PC-3 (cell line): Measurements from ENCODE around the gene ANO4. TPM values are rescaled to one million over a fixed set of nuclear protein-coding genes. Genes with fewer than 3 reads are reported as not detected.

Source experiments
- ATAC-seq: fragments of 200-7000 bp; cut with Tn5 transposase; 2 replicates; pipeline ENCODE4 v1.9.1; 2020; ENCODE audit warnings: mild to moderate bottlenecking, moderate library complexity
- BruUV-seq: library from RNA; stranded (reverse); fragments of 400-500 nt; replicated peaks from 2 replicates; lab custom pipeline; 2021; lab: Mats Ljungman, UMichigan
- CTCF ChIA-PET: fragments of 300-600 bp; sonication (Branson Sonifier 250); formaldehyde crosslinking; loops from one replicate; lab custom pipeline; 2022; ENCODE audit warnings: antibody characterized with exemption; lab: Charles Lee
- POLR2A ChIA-PET: fragments of 300-600 bp; sonication (Branson Sonifier 250); formaldehyde crosslinking; loops from one replicate; lab custom pipeline; 2022; ENCODE audit warnings: antibody characterized with exemption; ENCODE audit not compliant: unreplicated experiment; lab: Charles Lee
- DNase-seq: peaks from one replicate; pipeline ENCODE4 v3.0.0-alpha.2; 2015
- H2AFZ ChIP-seq: fragments of 300-600 bp; sonication (generic); 2 replicates; pipeline ENCODE4 v1.6.0; 2016; ENCODE audit warnings: antibody characterized with exemption, low read length
- H3F3A ChIP-seq: fragments of 300-600 bp; sonication (generic); one replicate; pipeline ENCODE4 v1.6.0; 2017; ENCODE audit warnings: antibody characterized with exemption, low read length, control low read depth, mild to moderate bottlenecking; ENCODE audit not compliant: unreplicated experiment
- H3K27ac ChIP-seq: fragments of 300-600 bp; sonication (generic); 2 replicates; pipeline ENCODE4 v1.5.1; 2016; ENCODE audit warnings: mild to moderate bottlenecking, low read length
- H3K27me3 ChIP-seq: fragments of 300-600 bp; sonication (generic); 2 replicates; pipeline ENCODE4 v1.6.1; 2016; ENCODE audit warnings: low read length, mixed read lengths
- H3K36me3 ChIP-seq: fragments of 300-600 bp; sonication (generic); 2 replicates; pipeline ENCODE4 v1.6.1; 2016; ENCODE audit warnings: low read depth, mixed run types, low read length, mixed read lengths
- H3K4me1 ChIP-seq: fragments of 300-600 bp; sonication (generic); 2 replicates; pipeline ENCODE4 v1.5.1; 2016; ENCODE audit warnings: low read length; ENCODE audit not compliant: insufficient read depth
- H3K4me2 ChIP-seq: fragments of 300-600 bp; sonication (generic); 2 replicates; pipeline ENCODE4 v1.6.0; 2016; ENCODE audit warnings: low read length
- H3K4me3 ChIP-seq: fragments of 300-600 bp; sonication (generic); 2 replicates; pipeline ENCODE4 v1.5.1; 2016; ENCODE audit warnings: mild to moderate bottlenecking, low read length, mixed read lengths
- H3K79me2 ChIP-seq: fragments of 300-600 bp; sonication (generic); 2 replicates; pipeline ENCODE4 v1.6.1; 2017; ENCODE audit warnings: low read length, mixed read lengths
- H3K9ac ChIP-seq: fragments of 300-600 bp; sonication (generic); 2 replicates; pipeline ENCODE4 v1.6.0; 2016; ENCODE audit warnings: mild to moderate bottlenecking, low read length
- H3K9me2 ChIP-seq: fragments of 300-600 bp; sonication (generic); replicated peaks from 2 replicates; pipeline ENCODE4 v1.6.1; 2016; ENCODE audit warnings: mixed run types, low read length, mixed read lengths
- H3K9me3 ChIP-seq: fragments of 300-600 bp; sonication (generic); 2 replicates; pipeline ENCODE4 v1.6.1; 2016; ENCODE audit warnings: low read length, mixed read lengths
- H4K20me1 ChIP-seq: fragments of 300-600 bp; sonication (generic); 2 replicates; pipeline ENCODE4 v1.6.1; 2016; ENCODE audit warnings: low read length, mixed read lengths
- CTCF ChIP-seq: fragments of 300-600 bp; sonication (generic); conservative IDR thresholded peaks from 2 replicates; pipeline ENCODE4 v1.5.1; 2017; ENCODE audit warnings: antibody characterized with exemption, low read depth, mild to moderate bottlenecking, low read length
- EZH2 ChIP-seq: fragments of 300-600 bp; sonication (generic); IDR thresholded peaks from one replicate; pipeline ENCODE4 v1.6.1; 2017; ENCODE audit warnings: antibody characterized with exemption, mild to moderate bottlenecking, low read length; ENCODE audit not compliant: unreplicated experiment
- EZH2phosphoT487 ChIP-seq: fragments of 300-600 bp; sonication (generic); IDR thresholded peaks from 2 replicates; pipeline ENCODE4 v1.6.1; 2018; ENCODE audit warnings: mild to moderate bottlenecking, antibody characterized with exemption, low read length, borderline replicate concordance
- intact Hi-C: fragments of 100-400 bp; cut with micrococcal nuclease; formaldehyde crosslinking; loops from 2 replicates; pipeline ENCODE4 v1.9.0; 2023
- total RNA-seq: library from RNA; depleted of rRNA; stranded (reverse); fragments of >200 nt; gene quantifications from 2 replicates; pipeline ENCODE4 v1.2.3, GENCODE V29; 2014

ANO4 gene
- total RNA-seq, 1 experiment from 2014 or later = not detected

GRCh38 chr12:100963381-100963780, 168.8 kb downstream of the ANO4 start:
- H3K4me2 ChIP-seq = no peak overlapping the region
- TF ChIP-seq EZH2 (no peak), EZH2phosphoT487 (no peak), CTCF (no peak)
- DNase-seq (no peak), ATAC-seq (no peak)
- H3K4me3 ChIP-seq = no peak overlapping the region
- no peaks in the 10 kb centered on the region for H3K4me1 ChIP-seq
- no peaks in the 10 kb centered on the region for H3K9me3 ChIP-seq
- H3K36me3 ChIP-seq = no peaks in the 10 kb centered on the region
- POLR2A ChIA-PET = no interaction called here
- CTCF ChIA-PET = no interaction called here
- no peak overlapping the region for H2AFZ ChIP-seq
- no peaks in the 10 kb centered on the region; the same call in 1 of the 2 replicates for H3K27me3 ChIP-seq
- no peaks in the 10 kb centered on the region for H4K20me1 ChIP-seq
- H3K27ac ChIP-seq = no peak overlapping the region
- no peaks in the 10 kb centered on the region for H3K9me2 ChIP-seq
- BruUV-seq = no TSS peak
- H3K9ac ChIP-seq = no peak overlapping the region
- no peaks in the 10 kb centered on the region for H3F3A ChIP-seq
- H3K79me2 ChIP-seq = no peaks in the 10 kb centered on the region
- intact Hi-C loops = no loop called here

GRCh38 chr12:100964028-100964427, 169.5 kb downstream of the ANO4 start:
- Histone ChIP-seq H3K27me3 (no peaks in the 10 kb centered on the region; the same call in 1 of the 2 replicates), H3K4me3 (no peak overlapping the region), H3K4me2 (no peak overlapping the region), H3K27ac (no peak overlapping the region), H3K79me2 (no peaks in the 10 kb centered on the region), H4K20me1 (no peaks in the 10 kb centered on the region), H3K9me3 (no peaks in the 10 kb centered on the region), H3K36me3 (no peaks in the 10 kb centered on the region), H2AFZ (no peak overlapping the region), H3F3A (no peaks in the 10 kb centered on the region), H3K9ac (no peak overlapping the region), H3K4me1 (no peaks in the 10 kb centered on the region), H3K9me2 (no peaks in the 10 kb centered on the region)
- CTCF ChIA-PET = no interaction called here
- intact Hi-C loops = no loop called here
- DNase-seq = no peak
- no TSS peak for BruUV-seq
- ATAC-seq = no peak
- TF ChIP-seq EZH2 (no peak), CTCF (no peak), EZH2phosphoT487 (no peak)
- POLR2A ChIA-PET = no interaction called here

- Histone ChIP-seq H3K27ac (no peak overlapping the region), H3K9me2 (no peaks in the 10 kb centered on the region), H3K9ac (no peak overlapping the region), H3K79me2 (no peaks in the 10 kb centered on the region), H4K20me1 (no peaks in the 10 kb centered on the region), H3F3A (no peaks in the 10 kb centered on the region), H3K4me3 (no peak overlapping the region), H3K4me1 (no peaks in the 10 kb centered on the region), H3K27me3 (no peaks in the 10 kb centered on the region; the same call in 1 of the 2 replicates), H2AFZ (no peak overlapping the region), H3K4me2 (no peak overlapping the region), H3K36me3 (no peaks in the 10 kb centered on the region), H3K9me3 (no peaks in the 10 kb centered on the region)
- BruUV-seq = no TSS peak
- POLR2A ChIA-PET = no interaction called here
- ATAC-seq = no peak
- no peak for DNase-seq
- CTCF ChIA-PET = no interaction called here
- TF ChIP-seq EZH2phosphoT487 = no peak
- no peak for TF ChIP-seq EZH2
- no peak for TF ChIP-seq CTCF
- intact Hi-C loops = no loop called here
These were observed 172.6 kb downstream of the ANO4 start for GRCh38 chr12:100967189-100967588.
